Skin of body (tissue), 2 donors: ENCODE measurements around the gene DCAF8L1. TPM values are rescaled to one million over a fixed set of nuclear protein-coding genes. Genes with fewer than 3 reads are reported as not detected.
"Not testable (repeated sequence)": the region's sequence is repeated elsewhere in the genome, so short reads cannot be mapped to it uniquely, and the experiment has no call there.

Experiments
- DNase-seq: peaks from one replicate; lab custom pipeline; 2025; lab: John Stamatoyannopoulos, UW
- total RNA-seq: library from RNA; depleted of rRNA; stranded (reverse); fragments of >200 nt; gene quantifications from one replicate; pipeline ENCODE4 v1.2.3, GENCODE V29; 2014

The DCAF8L1 gene
- not detected for total RNA-seq

DNA sequence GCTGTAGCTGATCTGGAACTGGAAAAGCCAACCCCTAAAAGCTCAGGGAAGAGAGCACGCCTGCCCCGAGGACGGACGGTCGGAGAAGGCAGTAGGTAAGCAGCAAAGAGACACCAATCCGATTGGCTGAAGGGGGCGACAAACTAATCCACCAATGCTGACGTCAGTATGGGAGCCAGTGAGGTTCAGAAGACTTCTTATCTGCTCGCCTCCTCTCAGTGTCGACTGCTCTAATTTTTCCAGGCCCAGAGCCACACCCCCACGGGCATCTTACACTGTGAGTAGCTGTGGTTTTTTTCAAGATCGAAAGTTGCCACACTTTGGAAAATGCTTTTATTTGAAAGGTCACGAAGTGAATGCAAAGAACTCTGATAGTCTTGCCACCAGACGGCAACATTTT, at the start of gene DCAF8L1:
DCAF8L1 (minus strand) TSS at position 101 of the 400 bp plus-strand sequence. CDS start 115 bp downstream, outside the sequence.
- no peak for DNase-seq

DNA sequence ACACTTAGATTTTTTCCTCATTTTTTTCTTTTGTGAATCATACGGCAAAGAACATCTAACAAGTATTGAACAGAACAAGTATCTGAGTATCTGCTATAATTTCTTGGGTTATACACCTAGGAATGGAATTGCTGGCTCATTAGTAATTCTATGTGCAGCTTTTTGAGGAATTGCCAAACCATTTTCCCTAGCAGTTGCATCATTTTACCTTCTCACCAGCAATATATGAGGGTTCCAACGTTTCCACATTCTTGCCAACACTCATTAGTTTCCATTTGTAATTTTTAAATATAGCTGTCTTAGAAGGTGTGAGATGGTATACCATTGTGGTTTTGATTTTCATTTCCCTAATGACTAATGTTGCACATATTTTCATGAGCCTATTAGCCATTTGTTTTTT, 41.1 kb upstream of the DCAF8L1 start:
- no peak for DNase-seq

DNA sequence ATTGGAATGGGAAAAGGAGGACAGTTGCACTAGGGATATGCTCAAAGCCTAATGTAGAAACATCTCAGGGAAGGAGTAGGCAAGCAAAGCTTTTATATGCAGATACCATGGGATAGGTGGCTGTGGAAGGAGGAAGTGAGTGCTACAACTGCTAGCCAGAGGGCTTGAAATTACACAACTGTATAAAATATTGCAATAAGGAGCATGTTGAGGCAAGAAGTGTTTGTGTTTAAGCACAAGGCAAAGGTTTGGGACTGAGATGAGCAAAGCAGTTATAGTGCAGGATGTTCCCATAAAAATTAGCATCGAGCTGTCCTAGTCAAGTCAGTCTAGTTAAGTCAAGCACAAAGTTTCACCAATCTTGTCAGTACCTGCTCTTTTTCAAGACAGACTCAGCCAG, 35.6 kb upstream of the DCAF8L1 start:
- DNase-seq = no peak

DNA sequence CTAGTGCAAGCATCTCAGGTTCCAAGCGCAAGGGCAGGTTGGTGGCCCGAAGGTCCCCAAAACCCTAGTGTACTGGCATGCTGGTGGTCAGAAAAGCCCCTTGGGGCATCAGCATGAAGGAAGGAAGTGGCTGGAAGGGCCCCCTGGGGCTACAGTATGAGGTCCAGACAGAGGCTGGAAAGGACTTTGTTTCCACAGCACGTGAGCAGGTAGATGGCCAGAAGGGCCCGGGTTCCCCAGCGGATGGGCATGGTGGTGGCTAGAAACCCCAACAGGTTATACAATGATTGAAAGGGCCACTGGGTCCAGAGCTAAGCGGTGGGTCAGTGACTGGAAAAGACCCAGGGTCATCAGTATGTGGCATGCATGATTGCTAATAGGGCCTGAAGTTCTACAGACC, 34.7 kb upstream of the DCAF8L1 start:
- no peak for DNase-seq

DNA sequence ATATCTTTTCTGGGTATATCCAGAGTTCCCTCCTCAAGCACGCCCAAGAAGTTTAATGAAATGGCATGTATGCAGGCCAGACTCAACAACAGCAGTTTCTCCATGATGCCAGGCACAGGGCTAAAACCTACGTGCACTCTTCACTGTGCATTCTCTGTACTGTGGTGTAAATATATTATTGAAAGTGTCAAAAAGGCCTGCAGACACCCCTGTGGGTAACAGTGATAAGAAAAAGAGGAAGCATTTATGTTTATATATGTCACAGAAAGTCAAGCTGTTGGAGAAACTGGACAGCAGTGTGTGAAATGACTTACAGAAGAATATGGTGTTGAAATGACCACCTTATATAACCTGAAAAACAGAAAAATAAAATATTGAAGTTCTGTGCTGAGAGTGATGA, 29.6 kb upstream of the DCAF8L1 start:
- no peak for DNase-seq

DNA sequence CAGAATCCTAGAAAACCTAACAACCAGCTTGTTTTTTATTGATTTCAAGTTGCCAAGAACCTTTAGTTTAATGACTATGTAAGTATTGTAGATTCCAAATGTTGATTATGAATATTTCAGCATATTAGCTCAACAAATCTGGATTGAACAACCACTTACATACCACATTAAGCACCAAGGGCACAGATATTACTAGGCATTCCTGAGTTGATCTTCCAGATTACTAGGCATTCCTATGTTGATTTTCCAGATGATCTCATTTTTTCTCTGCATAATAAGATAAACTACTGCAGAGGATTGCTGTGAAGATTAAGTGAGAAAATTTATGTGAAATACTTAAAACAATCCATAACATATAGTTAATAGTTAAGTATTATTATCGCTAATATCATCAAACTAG, 17.4 kb upstream of the DCAF8L1 start:
- no peak for DNase-seq

DNA sequence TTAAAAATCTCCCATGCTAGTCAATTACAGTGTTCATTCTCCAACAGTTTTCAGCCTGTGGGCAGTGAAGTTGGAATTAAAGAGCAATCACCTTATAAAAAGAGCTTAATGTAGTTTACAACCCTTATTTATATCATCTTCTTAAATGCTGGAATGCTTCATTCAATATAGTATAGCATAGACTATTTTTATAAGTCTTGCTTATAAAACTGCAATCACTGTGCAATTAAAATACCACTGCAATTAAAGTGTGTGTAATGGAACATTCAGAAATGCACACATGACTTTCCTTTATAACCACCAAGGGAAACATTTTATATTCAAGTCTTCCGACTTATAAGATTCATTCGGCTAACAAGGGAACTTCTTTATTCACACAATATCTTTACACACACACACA, 16.4 kb upstream of the DCAF8L1 start:
- no peak for DNase-seq

DNA sequence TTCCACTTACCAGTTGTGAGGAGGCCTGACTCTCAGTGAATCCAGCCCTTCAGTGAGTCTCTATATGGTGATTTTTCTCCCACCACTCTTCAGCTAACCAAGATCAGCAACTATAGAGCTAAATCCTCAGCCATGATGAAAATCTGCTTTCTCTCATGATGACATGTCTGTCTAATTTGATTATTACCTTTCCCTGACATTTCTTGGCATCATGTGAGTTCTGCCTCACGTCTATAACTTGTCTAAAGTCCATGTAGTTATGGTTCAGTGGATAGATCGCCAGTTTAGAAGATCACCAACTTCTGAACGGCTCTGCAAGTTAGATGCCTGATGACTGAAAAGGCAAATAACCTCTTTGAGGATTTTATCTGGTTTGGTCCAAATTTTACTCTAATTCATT, 14.9 kb upstream of the DCAF8L1 start:
- DNase-seq = no peak

DNA sequence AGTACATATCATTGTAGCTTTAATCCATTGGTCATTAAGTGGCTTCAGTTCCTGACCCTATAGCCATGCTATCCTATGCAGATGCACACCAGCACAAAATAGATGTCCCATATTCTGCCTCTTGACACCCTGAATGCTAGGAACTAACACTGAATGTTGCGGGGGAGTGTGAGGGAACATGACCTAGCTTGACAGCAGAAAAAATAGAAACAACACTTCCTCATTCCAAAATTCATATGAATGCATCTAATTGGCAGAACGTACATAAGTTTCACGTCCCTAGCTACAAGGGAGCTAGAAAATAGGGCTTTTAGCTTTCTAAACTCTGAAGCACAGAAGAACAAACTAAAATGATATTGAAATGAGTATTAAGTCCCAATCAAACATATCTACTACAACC, 14.4 kb upstream of the DCAF8L1 start:
- DNase-seq = no peak

DNA sequence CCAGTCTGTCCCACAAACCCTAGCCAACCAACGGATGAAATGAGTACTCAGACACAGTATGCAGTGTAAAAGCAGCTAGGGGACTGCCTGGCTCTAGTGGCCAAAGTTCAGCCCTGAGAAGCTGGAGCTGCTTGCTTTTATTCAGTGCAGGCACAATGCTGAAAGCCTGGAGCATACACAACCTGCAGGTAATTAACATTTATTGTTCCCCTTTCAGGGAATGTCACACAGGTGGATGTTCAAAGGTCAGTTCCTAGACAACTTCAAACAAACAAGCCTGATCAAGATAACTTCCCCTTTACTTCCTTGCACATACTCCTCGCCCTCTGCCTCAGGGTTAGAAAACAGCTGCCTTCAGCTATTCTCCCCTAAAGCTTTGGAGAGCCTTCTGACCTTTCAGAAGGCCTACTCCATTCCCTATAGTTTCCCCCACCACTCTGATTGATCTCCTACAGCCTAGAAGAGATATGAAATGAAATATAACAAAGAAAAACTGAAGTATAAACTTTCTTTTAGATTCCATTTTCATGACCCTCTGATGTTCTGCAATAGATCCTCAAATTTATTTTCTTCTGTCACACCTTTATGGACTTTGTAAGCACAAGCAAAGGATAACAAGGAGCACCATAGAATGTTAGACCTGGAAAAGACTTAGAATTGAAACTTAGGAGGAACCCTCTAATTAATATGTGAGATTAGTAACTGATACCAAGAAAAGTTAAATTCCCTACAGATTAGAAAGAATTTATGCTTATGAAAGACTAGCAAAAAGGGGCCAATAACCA, 6.8 kb upstream of the DCAF8L1 start:
- no peak for DNase-seq

DNA sequence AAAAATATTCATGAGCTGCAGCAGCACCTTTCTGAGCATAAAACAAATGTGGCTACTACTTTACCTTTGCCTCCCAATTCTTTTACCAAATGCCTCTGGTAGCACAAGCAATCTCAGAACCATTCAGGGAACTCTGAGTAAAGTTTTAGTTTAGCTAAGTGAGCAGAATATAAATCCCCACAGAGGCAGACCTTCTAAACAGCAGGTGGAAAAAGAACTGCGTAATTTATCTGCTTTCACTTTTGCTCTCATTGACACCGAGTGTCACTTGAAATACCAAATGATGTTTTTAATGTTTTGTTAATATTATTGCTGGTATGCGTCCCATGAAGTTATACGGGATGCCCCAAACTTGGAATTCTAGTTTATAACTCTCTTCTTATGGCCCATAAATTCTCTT, 4.3 kb downstream of the DCAF8L1 start:
- not testable (repeated sequence) for DNase-seq

DNA sequence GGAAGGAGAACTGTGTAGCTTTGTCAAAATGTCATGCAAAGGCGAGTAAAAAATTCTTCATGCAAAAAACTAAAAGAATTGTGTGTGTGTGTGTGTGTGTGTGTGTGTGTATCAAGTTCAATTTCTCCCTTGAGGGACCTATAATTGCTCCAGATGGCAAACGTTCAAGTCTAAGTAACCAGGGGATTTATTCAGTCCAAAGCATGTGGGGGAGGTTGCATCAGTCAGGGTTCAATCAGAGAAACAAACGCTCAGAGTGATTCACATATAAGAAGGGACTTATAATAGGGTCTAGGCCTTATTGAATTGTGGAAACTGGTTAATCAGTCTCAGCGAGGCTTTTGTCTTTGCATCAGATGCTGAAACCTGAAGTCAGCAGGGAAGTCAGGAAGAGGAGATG, 5.0 kb downstream of the DCAF8L1 start:
- no peak for DNase-seq

DNA sequence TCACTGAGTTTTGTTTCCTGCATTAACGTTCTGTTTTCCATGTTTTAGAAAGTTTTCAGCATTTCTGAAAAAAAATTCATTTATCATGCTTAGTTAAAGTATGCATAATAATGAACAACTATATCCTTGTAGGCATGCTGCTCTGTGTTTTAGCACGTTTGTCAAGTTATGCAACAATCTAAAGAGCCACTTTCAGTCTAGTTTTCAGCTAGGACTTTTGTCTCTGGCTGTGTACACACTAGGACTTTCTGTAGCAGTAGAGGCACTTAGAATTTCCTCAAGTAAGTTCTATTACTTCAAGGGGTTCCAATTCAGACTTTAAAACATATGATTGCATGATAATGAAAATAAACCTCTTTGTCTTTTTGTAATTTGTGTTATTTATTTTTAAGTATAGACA, 12.4 kb downstream of the DCAF8L1 start:
- DNase-seq = no peak

DNA sequence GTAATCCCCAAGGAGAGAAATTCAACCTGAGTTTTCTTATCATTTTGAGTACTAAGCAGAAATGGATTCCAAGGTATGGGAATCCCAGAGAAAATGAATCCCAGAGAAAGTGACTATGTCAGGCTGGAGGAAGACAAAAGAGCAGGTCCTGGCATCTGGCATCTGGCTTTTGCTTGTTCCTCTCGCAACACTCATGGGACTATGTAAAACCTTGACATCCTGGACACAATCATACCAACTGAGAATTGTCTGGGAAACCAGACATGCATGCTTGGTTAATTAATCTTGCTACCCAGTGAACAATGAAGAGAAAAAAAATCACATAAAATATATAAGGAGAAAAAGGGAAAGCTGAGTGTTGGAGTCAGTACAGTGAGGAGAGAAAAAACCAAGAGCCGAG, 12.9 kb downstream of the DCAF8L1 start:
- no peak for DNase-seq

DNA sequence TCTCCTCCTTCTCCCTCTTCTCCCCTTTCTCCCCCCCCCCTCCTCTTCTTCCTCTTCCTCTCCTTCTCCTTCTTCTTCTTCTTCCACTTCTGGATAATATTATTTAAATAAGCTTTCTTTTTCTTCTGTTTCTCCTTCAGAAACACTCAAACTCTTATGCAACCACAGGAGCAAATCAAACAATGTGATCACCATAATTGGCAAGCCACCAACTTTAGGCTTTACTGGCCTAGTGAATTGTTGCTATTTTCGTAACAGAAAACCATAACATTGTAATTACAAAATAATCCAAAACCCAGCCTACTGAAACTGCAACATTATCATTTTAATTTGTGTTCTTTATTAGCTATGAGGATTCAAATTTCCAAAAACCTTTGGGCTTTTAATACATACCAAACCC, 14.3 kb downstream of the DCAF8L1 start:
- peak; percentile 3 for DNase-seq

DNA sequence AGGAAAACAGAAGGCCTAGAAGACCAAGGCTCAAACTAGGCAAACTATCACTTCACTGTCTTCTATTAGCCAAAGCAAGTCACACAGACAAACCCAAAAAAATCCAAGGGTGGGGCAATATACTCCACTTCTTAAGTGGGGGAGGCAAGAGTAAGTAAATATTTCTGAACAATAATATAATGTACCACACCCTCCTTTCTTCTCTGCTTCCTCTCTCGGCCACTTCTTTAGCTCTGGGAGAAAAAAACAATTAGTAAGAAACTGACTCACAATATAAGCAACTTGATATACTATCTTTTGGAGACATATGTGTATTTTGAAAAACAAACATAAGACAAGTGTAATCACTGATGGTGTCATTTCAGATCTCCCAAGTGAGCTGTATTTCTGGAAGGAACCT, 14.8 kb downstream of the DCAF8L1 start:
- no peak for DNase-seq

DNA sequence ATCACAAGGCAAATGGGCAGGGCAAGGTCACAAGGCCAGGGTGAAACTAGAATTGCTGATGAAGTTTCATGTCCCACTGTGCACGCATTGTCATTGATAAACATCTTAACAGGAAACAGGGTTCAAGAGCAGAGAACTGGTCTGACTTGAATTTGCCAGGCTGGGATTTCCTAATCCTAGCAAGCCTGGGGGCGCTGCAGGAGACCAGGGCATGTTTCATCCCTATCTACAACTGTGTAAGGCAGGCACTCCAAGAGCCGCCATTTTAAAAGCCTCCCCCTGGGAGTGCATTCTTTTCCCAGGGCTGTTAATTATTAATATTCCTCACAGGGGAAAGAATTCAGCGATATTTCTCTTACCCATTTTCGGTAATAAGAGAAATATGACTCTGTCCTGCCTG, 15.9 kb downstream of the DCAF8L1 start:
- DNase-seq = not testable (repeated sequence)

DNA sequence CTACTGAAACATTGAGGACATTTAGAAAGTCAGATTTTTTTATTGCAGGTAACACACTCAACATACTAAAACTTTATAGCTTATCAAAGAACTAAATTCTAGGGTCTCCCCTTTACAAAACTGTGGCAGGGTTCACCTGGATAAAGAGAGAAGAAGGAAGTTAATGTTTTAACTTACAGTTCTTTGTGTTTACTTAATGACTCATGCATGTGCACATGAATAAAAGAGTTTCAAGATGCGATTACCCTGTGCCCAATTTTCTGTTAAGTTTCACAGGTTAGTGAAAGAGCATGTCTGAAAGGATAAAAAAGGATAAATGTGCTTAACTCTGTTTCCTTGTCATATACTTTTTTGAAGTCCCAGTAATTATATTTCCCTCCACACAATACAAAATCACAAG, 16.8 kb downstream of the DCAF8L1 start:
- no peak for DNase-seq

DNA sequence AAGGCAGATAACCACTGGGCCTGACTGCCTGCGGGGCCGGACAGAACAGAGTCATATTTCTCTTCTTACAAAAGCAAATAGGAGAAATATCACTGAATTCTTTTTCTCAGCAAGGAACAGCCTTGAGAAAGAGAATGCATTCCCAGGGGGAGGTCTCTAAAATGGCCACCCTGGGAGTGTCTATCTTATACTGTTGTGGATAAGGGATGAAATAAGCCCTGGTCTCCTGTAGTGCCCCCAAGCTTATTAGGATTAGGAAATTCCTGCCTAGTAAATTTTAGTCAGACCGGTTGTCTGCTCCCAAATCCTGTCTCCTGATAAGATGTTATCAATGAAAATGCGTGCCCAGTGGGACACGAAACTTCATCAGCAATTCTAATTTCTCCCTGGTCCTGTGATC, 20.8 kb downstream of the DCAF8L1 start:
- DNase-seq = not testable (repeated sequence)

DNA sequence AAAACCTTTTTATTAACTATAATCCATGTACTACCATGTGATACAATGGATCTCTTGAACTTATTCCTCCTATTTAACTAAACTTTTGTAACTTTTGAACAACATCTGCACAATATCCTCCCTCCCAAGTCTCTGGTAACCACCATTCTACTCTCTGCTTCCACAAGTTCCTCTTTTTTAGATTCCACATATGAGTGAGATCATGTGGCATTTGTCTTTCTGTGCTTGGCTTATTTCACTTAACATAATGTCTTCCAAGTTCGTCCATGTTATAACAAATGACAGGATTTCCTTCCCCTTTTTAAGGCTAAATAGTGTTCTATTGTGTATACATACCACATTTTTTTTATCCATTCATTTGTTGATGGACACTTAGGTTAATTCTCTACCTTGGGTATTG, 28.1 kb downstream of the DCAF8L1 start:
- no peak for DNase-seq

DNA sequence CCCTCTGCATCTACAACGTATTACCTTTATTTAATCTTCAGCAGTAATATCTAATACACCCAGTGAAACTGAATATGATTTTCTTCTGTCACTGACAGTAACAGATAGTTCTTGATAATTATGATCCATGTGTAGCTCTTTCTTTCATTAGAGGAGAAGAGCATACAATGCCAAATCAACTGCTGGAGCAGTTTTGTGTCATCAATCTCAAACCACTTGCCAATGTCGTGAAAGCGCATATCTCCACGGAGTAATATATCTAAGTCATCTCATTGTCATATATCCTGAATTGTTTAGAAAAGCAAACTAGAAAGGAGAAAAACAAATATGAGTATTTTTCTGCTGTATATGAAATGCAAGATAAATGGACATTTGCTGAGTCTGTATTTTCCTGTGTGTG, 47.9 kb downstream of the DCAF8L1 start:
- no peak for DNase-seq
